Measurements from ENCODE around the gene ZNF358. TPM values are rescaled to one million over a fixed set of nuclear protein-coding genes. Genes with fewer than 3 reads are reported as not detected.
A peak's percentile ranks its signal among the peaks of the same experiment; 100 is the strongest.

The ZNF358 gene
- total RNA-seq, 1 donor from 2014 or later, result 41.1 TPM

DNA sequence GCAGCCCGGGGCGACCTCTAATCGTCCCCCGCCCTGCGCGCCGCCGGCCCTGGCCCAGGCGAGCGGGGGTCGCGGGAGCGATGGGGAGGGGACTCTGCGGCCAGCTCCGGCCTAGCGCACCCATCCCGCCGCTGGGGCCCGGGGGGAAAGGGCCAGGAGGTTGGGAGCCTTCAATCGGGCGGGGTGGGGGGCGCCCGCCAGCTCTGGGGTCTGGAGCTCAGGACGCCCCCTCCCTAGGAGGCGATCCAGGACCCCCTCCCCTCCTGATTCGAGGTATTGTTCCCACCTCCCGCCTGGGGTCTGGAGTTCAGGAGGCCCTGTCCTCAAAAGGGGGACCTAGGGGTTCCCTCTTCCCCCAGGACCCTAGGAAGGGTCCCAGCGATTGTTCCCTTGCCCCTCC lies 430 bp downstream of the ZNF358 start:
- Histone ChIP-seq H3K27me3 (ENCODE audit: insufficient read depth, low read length) (no peaks in the 10 kb centered on the region), H3K79me2 (ENCODE audit: insufficient read depth, low read length) (peaks cover 13% of the 10 kb centered on the region), H3K36me3 (ENCODE audit: insufficient read depth, low read length) (no peaks in the 10 kb centered on the region), H3K4me2 (ENCODE audit: low read length) (peak overlapping the region; percentile 99), H3K9ac (ENCODE audit: low read length) (peak overlapping the region; percentile 95), H3K4me1 (ENCODE audit: insufficient read depth, low read length) (peaks cover 17% of the 10 kb centered on the region), H3K27ac (ENCODE audit: low read depth, low read length) (no peak overlapping the region), H3K4me3 (ENCODE audit: insufficient read depth, low read depth, low read length) (peak overlapping the region; percentile 71), H4K20me1 (ENCODE audit: insufficient read depth, low read length) (no peaks in the 10 kb centered on the region), H3K9me3 (ENCODE audit: insufficient read depth, low read depth, low read length) (no peaks in the 10 kb centered on the region), H2AFZ (ENCODE audit: low read depth, low read length) (peak overlapping the region; percentile 18)
- Mint-ChIP-seq H3K36me3 (ENCODE audit: low read depth, unreplicated experiment) (no peaks in the 10 kb centered on the region), H3K4me3 (ENCODE audit: unreplicated experiment) (peak overlapping the region; percentile 89), H3K27me3 (ENCODE audit: low read depth, unreplicated experiment) (peaks cover 4% of the 10 kb centered on the region), H3K4me1 (ENCODE audit: low read depth, unreplicated experiment) (peaks cover 7% of the 10 kb centered on the region), H3K9me3 (ENCODE audit: unreplicated experiment) (no peaks in the 10 kb centered on the region), H3K27ac (ENCODE audit: unreplicated experiment) (peak overlapping the region; percentile 47)
- TF ChIP-seq CTCF (IDR thresholded peaks at IDR 0.05; ENCODE audit: insufficient read depth, low read depth, low read length), result no peak
- no peak for TF ChIP-seq EZH2 (IDR thresholded peaks at IDR 0.05; ENCODE audit: insufficient read depth, low read length)
- FAIRE-seq (no peak), DNase-seq (ENCODE audit: low read depth) (no peak)

- Histone ChIP-seq H3K36me3 (ENCODE audit: insufficient read depth, low read length) (no peaks in the 10 kb centered on the region), H3K27ac (ENCODE audit: low read depth, low read length) (no peak overlapping the region), H3K27me3 (ENCODE audit: insufficient read depth, low read length) (no peaks in the 10 kb centered on the region), H3K79me2 (ENCODE audit: insufficient read depth, low read length) (peaks cover 13% of the 10 kb centered on the region), H3K9me3 (ENCODE audit: insufficient read depth, low read depth, low read length) (no peaks in the 10 kb centered on the region), H3K4me3 (ENCODE audit: insufficient read depth, low read depth, low read length) (peak overlapping the region; percentile 71), H3K4me1 (ENCODE audit: insufficient read depth, low read length) (peaks cover 21% of the 10 kb centered on the region), H2AFZ (ENCODE audit: low read depth, low read length) (no peak overlapping the region), H3K4me2 (ENCODE audit: low read length) (peak overlapping the region; percentile 99), H4K20me1 (ENCODE audit: insufficient read depth, low read length) (no peaks in the 10 kb centered on the region), H3K9ac (ENCODE audit: low read length) (peak overlapping the region; percentile 95)
- Mint-ChIP-seq H3K27me3 (ENCODE audit: low read depth, unreplicated experiment) (peaks cover 2% of the 10 kb centered on the region), H3K9me3 (ENCODE audit: unreplicated experiment) (no peaks in the 10 kb centered on the region), H3K4me3 (ENCODE audit: unreplicated experiment) (peak overlapping the region; percentile 89), H3K36me3 (ENCODE audit: low read depth, unreplicated experiment) (no peaks in the 10 kb centered on the region), H3K27ac (ENCODE audit: unreplicated experiment) (peak overlapping the region; percentile 47), H3K4me1 (ENCODE audit: low read depth, unreplicated experiment) (peaks cover 8% of the 10 kb centered on the region)
- TF ChIP-seq CTCF (IDR thresholded peaks at IDR 0.05; ENCODE audit: insufficient read depth, low read depth, low read length) (no peak), EZH2 (IDR thresholded peaks at IDR 0.05; ENCODE audit: insufficient read depth, low read length) (no peak)
- FAIRE-seq, result no peak
- DNase-seq (ENCODE audit: low read depth), result no peak
These were observed 975 bp downstream of the ZNF358 start for GRCh38 chr19:7516878-7517277.

- FAIRE-seq, result no peak
- H3K9me3 Mint-ChIP-seq (ENCODE audit: unreplicated experiment), result no peaks in the 10 kb centered on the region
These were observed 3.6 kb downstream of the ZNF358 start for GRCh38 chr19:7519361-7520130.

More at GRCh38 chr19:7519361-7520130, 3.6 kb downstream of the ZNF358 start:
- Mint-ChIP-seq H3K36me3 (ENCODE audit: low read depth, unreplicated experiment) (no peaks in the 10 kb centered on the region), H3K4me1 (ENCODE audit: low read depth, unreplicated experiment) (peaks cover 13% of the 10 kb centered on the region), H3K27me3 (ENCODE audit: low read depth, unreplicated experiment) (no peaks in the 10 kb centered on the region), H3K4me3 (ENCODE audit: unreplicated experiment) (no peak overlapping the region), H3K27ac (ENCODE audit: unreplicated experiment) (no peak overlapping the region)
- peaks cover 5% of the 10 kb centered on the region for H4K20me1 ChIP-seq (ENCODE audit: insufficient read depth, low read length)
- H3K27ac ChIP-seq (ENCODE audit: low read depth, low read length), result no peak overlapping the region
- no peak overlapping the region for H3K9ac ChIP-seq (ENCODE audit: low read length)
- no peak overlapping the region for H3K4me2 ChIP-seq (ENCODE audit: low read length)
- no peak overlapping the region for H3K4me3 ChIP-seq (ENCODE audit: insufficient read depth, low read depth, low read length)
- peaks cover 33% of the 10 kb centered on the region for H3K4me1 ChIP-seq (ENCODE audit: insufficient read depth, low read length)
- TF ChIP-seq EZH2 (IDR thresholded peaks at IDR 0.05; ENCODE audit: insufficient read depth, low read length) (no peak), CTCF (IDR thresholded peaks at IDR 0.05; ENCODE audit: insufficient read depth, low read depth, low read length) (no peak)
- DNase-seq (ENCODE audit: low read depth), result no peak
- no peaks in the 10 kb centered on the region for H3K36me3 ChIP-seq (ENCODE audit: insufficient read depth, low read length)
- H3K9me3 ChIP-seq (ENCODE audit: insufficient read depth, low read depth, low read length), result no peaks in the 10 kb centered on the region
- H3K79me2 ChIP-seq (ENCODE audit: insufficient read depth, low read length), result peaks cover 34% of the 10 kb centered on the region
- H3K27me3 ChIP-seq (ENCODE audit: insufficient read depth, low read length), result no peaks in the 10 kb centered on the region
- H2AFZ ChIP-seq (ENCODE audit: low read depth, low read length), result no peak overlapping the region
